NCI-H1436 treated with DMSO at 0.1 percent for 48 hours (cell line): ENCODE results near the gene LIAS.
"Not testable (repeated sequence)": the region's sequence is repeated elsewhere in the genome, so short reads cannot be mapped to it uniquely, and the experiment has no call there.

Experiments
- DNase-seq: peaks from one replicate; lab custom pipeline; 2025; lab: John Stamatoyannopoulos, UW

Gene LIAS

GRCh38 chr4:39452860-39453587 is 5.8 kb upstream of the LIAS start:
- DNase-seq: no peak

GRCh38 chr4:39453738-39454137 is 5.1 kb upstream of the LIAS start:
- no peak for DNase-seq

- no peak for DNase-seq
Observed at GRCh38 chr4:39455486-39455885, 3.4 kb upstream of the LIAS start.

GRCh38 chr4:39456946-39457763 is 1.7 kb upstream of the LIAS start:
- no peak for DNase-seq

GRCh38 chr4:39458161-39458504 is 723 bp upstream of the LIAS start:
- not testable (repeated sequence) for DNase-seq

GRCh38 chr4:39464886-39465501 is 6.1 kb downstream of the LIAS start:
- no peak for DNase-seq

- DNase-seq: no peak
Observed at GRCh38 chr4:39466747-39467146, 7.9 kb downstream of the LIAS start.

GRCh38 chr4:39467464-39467863 is 8.6 kb downstream of the LIAS start:
- no peak for DNase-seq

GRCh38 chr4:39469429-39470077 is 10.7 kb downstream of the LIAS start:
- DNase-seq: no peak

- no peak for DNase-seq
Observed at GRCh38 chr4:39470402-39470801, 11.5 kb downstream of the LIAS start.

GRCh38 chr4:39472396-39472795 is 13.5 kb downstream of the LIAS start:
- DNase-seq: no peak

- no peak for DNase-seq
Observed at GRCh38 chr4:39476187-39476895, 17.5 kb downstream of the LIAS start.

- DNase-seq: no peak
Observed at GRCh38 chr4:39480251-39480650, 21.4 kb downstream of the LIAS start.

GRCh38 chr4:39480902-39481695 is 22.2 kb downstream of the LIAS start:
- DNase-seq: no peak

- DNase-seq: no peak
Observed at GRCh38 chr4:39484582-39485272, 25.9 kb downstream of the LIAS start.

- no peak for DNase-seq
Observed at GRCh38 chr4:39486221-39486804, 27.5 kb downstream of the LIAS start.

GRCh38 chr4:39490322-39490721 is 31.5 kb downstream of the LIAS start:
- no peak for DNase-seq

- no peak for DNase-seq
Observed at GRCh38 chr4:39494354-39494753, 35.5 kb downstream of the LIAS start.

GRCh38 chr4:39495446-39496213 is 36.8 kb downstream of the LIAS start:
- no peak for DNase-seq
